Dendritic cell treated with granulocyte-macrophage colony-stimulating factor and Interleukin-4, amounts not matched to agents 40 ng/mL and 50 ng/mL, for 4 days (primary cell): ENCODE data around the gene LAMA5.

Source experiments
- H3K27ac Mint-ChIP-seq: one replicate; pipeline ENCODE4 v1.8.0; 2022; ENCODE audit warnings: mild to moderate bottlenecking, mixed read lengths
- H3K27me3 Mint-ChIP-seq: one replicate; pipeline ENCODE4 v1.8.0; 2022; ENCODE audit warnings: mild to moderate bottlenecking, mixed read lengths
- H3K36me3 Mint-ChIP-seq: one replicate; pipeline ENCODE4 v1.8.0; 2022; ENCODE audit warnings: low read depth, mixed read lengths
- H3K4me1 Mint-ChIP-seq: one replicate; pipeline ENCODE4 v1.8.0; 2022; ENCODE audit warnings: low read depth, mixed read lengths
- H3K4me3 Mint-ChIP-seq: one replicate; pipeline ENCODE4 v1.8.0; 2022; ENCODE audit warnings: mild to moderate bottlenecking, moderate library complexity, mixed read lengths
- H3K9me3 Mint-ChIP-seq: one replicate; pipeline ENCODE4 v1.8.0; 2022; ENCODE audit warnings: mixed read lengths
- intact Hi-C: fragments of 100-400 bp; cut with micrococcal nuclease; formaldehyde crosslinking; loops from one replicate; pipeline ENCODE4 v1.15.0; 2022

Gene LAMA5

DNA sequence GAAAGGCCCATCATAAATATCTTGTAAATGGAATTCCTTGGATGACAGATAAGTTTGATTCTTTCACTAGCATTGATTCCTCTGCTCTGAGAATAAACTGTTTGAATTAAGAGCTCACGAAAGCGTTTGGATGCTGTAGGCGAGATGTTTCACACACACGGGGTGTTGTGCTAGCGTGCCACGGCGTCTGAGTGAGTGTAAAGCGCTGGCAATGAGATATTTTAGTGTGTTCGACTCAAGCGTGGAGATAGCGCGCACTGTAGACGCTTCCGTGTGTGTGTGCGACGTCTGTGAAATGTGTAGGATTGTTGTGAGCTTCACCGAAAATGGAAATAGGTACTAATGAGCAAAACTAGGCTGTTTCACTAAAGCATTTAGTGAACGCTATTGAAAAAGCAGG lies 93.7 kb downstream of the LAMA5 start:
- Mint-ChIP-seq H3K9me3 (no peaks in the 10 kb centered on the region), H3K4me3 (no peak overlapping the region), H3K27ac (no peak overlapping the region), H3K27me3 (no peaks in the 10 kb centered on the region), H3K36me3 (peaks cover 100% of the 10 kb centered on the region), H3K4me1 (peaks cover 9% of the 10 kb centered on the region)
- intact Hi-C loops: no loop called here

DNA sequence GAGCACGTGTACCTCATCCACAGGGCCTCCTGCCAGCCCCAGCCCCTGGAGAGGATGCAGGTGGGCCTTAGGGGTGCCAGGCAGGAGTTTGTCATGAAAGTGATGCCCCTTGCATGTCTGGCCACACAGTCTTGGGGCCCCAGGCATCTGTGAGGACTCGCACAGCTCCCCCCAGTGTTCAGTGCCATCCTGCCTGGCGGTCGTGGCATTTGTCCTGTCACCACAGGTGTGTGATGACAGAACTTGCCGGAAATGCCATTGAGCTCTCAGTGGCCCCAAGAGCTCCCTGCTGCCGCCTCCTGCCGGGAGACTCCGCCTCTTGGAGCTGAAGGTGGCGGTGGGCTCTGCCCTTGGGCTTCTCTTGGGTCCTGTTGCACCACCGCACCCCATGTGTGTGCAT lies 94.9 kb downstream of the LAMA5 start:
- no peak overlapping the region for H3K27ac Mint-ChIP-seq
- intact Hi-C loops: no loop called here

DNA sequence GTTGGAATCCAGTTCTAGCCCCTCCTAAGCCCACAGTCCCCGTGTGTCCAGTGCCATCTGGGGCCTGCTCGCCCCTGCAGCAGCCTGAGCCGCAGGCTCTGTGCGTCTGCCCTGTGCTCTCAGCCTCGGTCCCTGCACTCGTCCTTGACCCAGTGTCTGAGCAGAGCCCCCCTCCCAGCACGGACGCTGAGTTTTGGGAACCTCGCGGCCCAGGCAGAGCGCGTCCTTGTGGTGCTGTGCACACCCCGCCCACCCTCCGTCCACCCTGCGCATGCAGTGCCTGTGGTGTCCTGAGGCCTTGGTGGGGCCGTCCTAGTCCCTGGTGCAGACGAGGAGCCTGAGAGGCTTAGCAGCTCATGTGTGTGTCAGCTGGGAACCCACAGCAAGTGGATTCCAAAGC lies 97.2 kb downstream of the LAMA5 start:
- Mint-ChIP-seq H3K36me3 (peaks cover 95% of the 10 kb centered on the region), H3K27me3 (no peaks in the 10 kb centered on the region), H3K9me3 (no peaks in the 10 kb centered on the region), H3K4me3 (no peak overlapping the region), H3K27ac (no peak overlapping the region), H3K4me1 (peaks cover 9% of the 10 kb centered on the region)
- intact Hi-C loops: no loop called here

More for the DNA sequence above, 94.9 kb downstream of the LAMA5 start:
- H3K36me3 Mint-ChIP-seq: peaks cover 95% of the 10 kb centered on the region
- H3K27me3 Mint-ChIP-seq: no peaks in the 10 kb centered on the region
- H3K4me3 Mint-ChIP-seq: no peak overlapping the region
- H3K9me3 Mint-ChIP-seq: no peaks in the 10 kb centered on the region
- peaks cover 9% of the 10 kb centered on the region for H3K4me1 Mint-ChIP-seq

DNA sequence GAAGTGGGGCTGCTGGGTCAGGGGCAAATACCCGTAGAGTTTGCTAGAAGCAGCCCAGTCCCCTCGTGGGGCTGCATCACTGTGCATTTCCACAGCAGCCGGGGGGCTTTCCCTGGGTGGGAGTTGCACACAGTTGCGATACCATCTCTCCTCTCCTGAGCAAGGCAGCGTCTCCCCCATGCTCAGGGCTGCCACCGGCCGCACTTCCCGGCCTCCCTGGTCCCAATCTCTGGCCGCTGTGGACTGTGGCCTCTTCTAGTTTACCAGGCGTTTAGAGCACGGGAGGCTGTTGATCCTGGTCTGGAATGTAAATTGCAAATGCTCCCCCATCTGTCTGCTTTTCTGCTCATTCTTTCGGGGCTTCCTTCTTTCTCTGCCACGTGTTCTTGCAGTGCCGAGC lies 97.7 kb downstream of the LAMA5 start:
- H3K27me3 Mint-ChIP-seq: no peaks in the 10 kb centered on the region
- intact Hi-C loops: no loop called here
- peaks cover 95% of the 10 kb centered on the region for H3K36me3 Mint-ChIP-seq
- H3K27ac Mint-ChIP-seq: no peak overlapping the region
- H3K4me3 Mint-ChIP-seq: no peak overlapping the region
- no peaks in the 10 kb centered on the region for H3K9me3 Mint-ChIP-seq
- H3K4me1 Mint-ChIP-seq: peaks cover 9% of the 10 kb centered on the region

DNA sequence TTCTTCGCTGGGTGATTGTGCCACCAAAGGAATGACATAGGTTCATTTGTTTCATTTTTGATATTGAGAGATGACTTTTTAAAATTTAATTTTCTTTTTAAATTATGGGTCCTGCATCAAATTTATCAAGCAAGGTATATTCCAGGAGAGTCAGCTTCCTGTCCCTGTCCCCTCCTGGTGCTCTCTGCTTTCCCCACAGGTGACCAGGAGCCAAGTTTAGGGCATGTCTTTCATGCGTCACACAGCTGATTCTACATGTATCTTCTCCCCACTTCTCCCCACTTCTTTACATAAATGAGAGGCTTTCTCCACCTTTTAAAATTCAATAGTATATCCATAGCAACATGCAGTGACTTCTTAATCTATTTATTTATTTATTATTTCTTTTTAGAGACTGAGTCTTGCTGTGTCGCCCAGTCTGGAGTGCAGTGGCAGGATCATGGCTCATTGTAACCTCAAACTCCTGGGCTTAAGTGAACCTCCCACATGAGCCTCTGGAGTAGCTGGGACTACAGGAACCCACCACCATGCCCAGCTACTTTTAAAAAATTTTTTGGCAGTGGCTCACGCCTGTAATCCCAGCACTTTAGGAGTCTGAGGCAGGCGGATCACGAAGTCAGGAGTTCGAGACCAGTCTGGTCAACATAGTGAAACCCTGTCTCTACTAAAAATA lies 98.7 kb downstream of the LAMA5 start:
- H3K27ac Mint-ChIP-seq: no peak overlapping the region
- H3K9me3 Mint-ChIP-seq: no peaks in the 10 kb centered on the region
- H3K27me3 Mint-ChIP-seq: no peaks in the 10 kb centered on the region
- peaks cover 95% of the 10 kb centered on the region for H3K36me3 Mint-ChIP-seq
- no peak overlapping the region for H3K4me3 Mint-ChIP-seq
- H3K4me1 Mint-ChIP-seq: peaks cover 9% of the 10 kb centered on the region
- intact Hi-C loops: no loop called here

DNA sequence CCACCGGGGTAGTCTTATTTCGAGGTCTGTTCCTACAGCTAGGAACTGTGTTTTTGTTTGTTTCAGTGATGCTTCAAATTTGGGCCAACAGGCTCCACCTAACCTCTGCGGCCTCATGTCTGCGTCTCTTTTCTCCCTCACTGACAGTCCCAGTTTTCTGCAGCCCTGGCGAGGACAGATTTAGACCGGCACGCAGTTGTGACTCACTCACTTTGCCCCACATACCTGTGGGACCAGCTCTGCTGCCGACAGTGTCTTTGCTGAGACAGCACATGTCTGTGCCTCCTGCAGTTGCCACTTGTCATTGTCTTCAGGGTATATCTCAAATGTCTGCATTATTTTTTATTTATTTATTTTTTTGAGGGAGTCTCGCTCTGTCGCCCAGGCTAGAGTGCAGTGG lies 99.6 kb downstream of the LAMA5 start:
- peaks cover 4% of the 10 kb centered on the region for H3K4me1 Mint-ChIP-seq
- H3K9me3 Mint-ChIP-seq: no peaks in the 10 kb centered on the region
- no peak overlapping the region for H3K4me3 Mint-ChIP-seq
- H3K27ac Mint-ChIP-seq: no peak overlapping the region
- H3K27me3 Mint-ChIP-seq: no peaks in the 10 kb centered on the region
- intact Hi-C loops: no loop called here
- H3K36me3 Mint-ChIP-seq: peaks cover 95% of the 10 kb centered on the region

DNA sequence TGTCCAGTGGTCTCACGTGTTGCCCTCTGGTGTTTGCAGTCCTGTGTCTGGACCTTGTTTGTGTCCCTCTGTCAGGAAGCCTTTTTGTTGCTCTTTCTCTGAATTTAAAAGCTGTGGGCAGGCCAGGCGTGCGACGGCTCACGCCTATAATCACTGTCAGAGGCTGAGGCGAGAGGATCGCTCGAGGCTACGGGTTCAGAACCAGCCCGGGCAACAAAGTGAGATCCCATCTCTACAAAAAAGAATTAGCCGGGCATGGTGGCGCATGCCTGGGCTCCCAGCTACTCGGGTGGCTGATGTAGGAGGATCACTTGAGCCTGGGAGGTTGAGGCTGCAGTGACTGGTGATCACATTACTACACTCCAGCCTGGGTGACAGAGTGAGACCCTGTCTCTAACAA lies 100.3 kb downstream of the LAMA5 start:
- H3K36me3 Mint-ChIP-seq: peaks cover 95% of the 10 kb centered on the region
- no peak overlapping the region for H3K4me3 Mint-ChIP-seq
- H3K27me3 Mint-ChIP-seq: no peaks in the 10 kb centered on the region
- H3K4me1 Mint-ChIP-seq: no peaks in the 10 kb centered on the region
- no peaks in the 10 kb centered on the region for H3K9me3 Mint-ChIP-seq
- no peak overlapping the region for H3K27ac Mint-ChIP-seq
- intact Hi-C loops: no loop called here

DNA sequence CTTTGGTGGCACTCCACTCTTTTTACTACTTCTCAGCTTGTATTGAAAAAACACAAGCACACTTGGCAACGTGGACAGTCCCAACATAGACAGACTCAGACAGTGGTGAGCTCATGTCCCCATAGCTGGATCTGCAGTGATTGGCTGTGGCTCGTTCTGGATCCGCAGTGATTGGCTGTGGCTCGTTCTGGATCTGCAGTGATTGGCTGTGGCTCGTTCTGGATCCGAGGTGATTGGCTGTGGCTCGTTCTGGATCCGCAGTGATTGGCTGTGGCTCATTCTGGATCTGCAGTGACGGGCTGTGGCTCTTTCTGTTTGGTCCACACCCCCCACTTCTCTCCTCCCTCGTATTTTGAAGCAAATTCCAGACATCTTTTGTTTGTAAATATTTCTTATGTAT lies 100.8 kb downstream of the LAMA5 start:
- Mint-ChIP-seq H3K27ac (no peak overlapping the region), H3K36me3 (peaks cover 95% of the 10 kb centered on the region), H3K4me3 (no peak overlapping the region), H3K27me3 (no peaks in the 10 kb centered on the region), H3K9me3 (no peaks in the 10 kb centered on the region), H3K4me1 (no peaks in the 10 kb centered on the region)
- intact Hi-C loops: no loop called here

DNA sequence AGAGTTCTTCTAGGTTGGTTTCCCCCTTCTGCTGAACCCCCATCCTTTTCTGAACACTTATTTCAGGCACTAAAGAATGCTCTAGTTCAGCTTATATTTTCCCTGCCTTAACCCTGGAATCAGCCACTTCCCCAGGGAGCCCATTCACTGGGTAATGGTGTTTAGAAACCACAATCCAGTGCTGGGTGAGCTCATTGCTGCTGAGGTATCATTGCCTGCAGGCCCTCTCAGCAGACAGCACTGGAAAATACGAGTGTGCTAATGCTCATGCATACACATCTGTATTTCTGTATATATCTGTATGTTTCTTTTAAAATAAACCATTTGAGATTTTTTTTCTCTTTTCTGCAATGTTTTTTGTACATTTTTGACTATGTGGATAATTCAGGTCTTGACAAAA lies 101.7 kb downstream of the LAMA5 start:
- Mint-ChIP-seq H3K4me1 (no peaks in the 10 kb centered on the region), H3K4me3 (no peak overlapping the region), H3K27ac (no peak overlapping the region), H3K27me3 (no peaks in the 10 kb centered on the region), H3K36me3 (peaks cover 95% of the 10 kb centered on the region), H3K9me3 (no peaks in the 10 kb centered on the region)
- intact Hi-C loops: no loop called here

DNA sequence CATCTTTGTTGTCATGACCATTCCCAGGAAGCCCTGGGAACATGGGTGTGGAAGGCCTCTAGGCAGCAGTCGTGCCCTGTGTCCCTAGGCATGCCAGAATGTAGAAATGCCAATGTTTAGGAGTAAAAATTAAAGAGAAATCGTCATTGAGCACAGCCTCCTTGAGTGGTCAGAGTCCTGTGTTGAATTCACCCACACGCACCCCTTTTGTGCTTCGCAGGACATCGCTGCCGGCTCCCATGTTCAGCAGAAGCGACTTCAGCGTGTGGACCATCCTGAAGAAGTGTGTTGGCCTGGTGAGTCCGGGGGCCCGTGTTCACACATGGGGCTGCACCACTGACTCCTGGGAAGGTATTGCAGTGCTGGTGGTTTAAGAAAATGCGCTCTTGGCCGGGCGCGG lies 103.7 kb downstream of the LAMA5 start:
- H3K9me3 Mint-ChIP-seq: no peaks in the 10 kb centered on the region
- H3K27me3 Mint-ChIP-seq: no peaks in the 10 kb centered on the region
- H3K27ac Mint-ChIP-seq: no peak overlapping the region
- intact Hi-C loops: no loop called here
- peaks cover 95% of the 10 kb centered on the region for H3K36me3 Mint-ChIP-seq
- no peaks in the 10 kb centered on the region for H3K4me1 Mint-ChIP-seq
- H3K4me3 Mint-ChIP-seq: no peak overlapping the region

DNA sequence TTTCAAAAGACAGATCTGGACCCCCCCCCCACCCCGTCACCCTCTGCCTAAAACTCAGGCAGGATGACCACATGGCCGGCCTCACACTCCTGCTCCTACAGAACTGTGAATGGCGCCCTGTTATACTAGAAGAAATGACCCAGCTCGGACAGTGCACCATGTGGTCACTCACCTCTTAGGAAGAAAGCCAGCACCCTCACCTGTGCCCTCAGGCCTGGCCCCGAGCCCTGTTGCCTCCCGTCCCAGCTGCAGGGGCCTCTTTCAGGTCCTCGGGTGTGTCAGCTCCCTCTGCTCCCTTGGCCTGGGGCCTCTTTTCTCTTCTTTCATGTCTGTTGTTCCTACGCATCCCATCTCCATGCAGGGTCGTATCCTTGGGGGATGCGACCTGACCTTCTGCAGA lies 105.0 kb downstream of the LAMA5 start:
- Mint-ChIP-seq H3K4me1 (no peaks in the 10 kb centered on the region), H3K36me3 (peaks cover 100% of the 10 kb centered on the region), H3K4me3 (no peak overlapping the region), H3K27me3 (no peaks in the 10 kb centered on the region), H3K27ac (no peak overlapping the region), H3K9me3 (no peaks in the 10 kb centered on the region)
- intact Hi-C loops: no loop called here

DNA sequence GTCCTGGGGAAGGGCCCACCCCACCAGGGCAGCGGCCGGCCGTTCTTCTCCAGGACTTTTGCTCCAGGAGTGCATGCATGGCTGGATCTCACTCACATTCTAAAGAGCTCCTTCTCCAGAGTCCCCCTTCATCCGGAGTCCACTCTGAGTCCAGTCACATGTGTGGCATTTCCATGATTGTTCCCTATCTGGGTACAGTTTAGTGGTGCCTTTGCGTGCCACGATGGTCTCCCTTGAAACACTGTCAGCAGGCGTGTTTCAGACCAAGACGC lies 107.9 kb downstream of the LAMA5 start:
- H3K9me3 Mint-ChIP-seq: no peaks in the 10 kb centered on the region
- no peaks in the 10 kb centered on the region for H3K27me3 Mint-ChIP-seq
- peaks cover 2% of the 10 kb centered on the region for H3K4me1 Mint-ChIP-seq
- H3K27ac Mint-ChIP-seq: no peak overlapping the region
- H3K4me3 Mint-ChIP-seq: no peak overlapping the region
- intact Hi-C loops: no loop called here
- peaks cover 97% of the 10 kb centered on the region for H3K36me3 Mint-ChIP-seq
